ENCODE measurements around the gene RGP1.
A peak's percentile ranks its signal among the peaks of the same experiment; 100 is the strongest.

RGP1 gene

GRCh38 chr9:35792024-35792813, 43.1 kb downstream of the RGP1 start:
- DNase-seq (ENCODE audit: insufficient read length, low spot score) (no peak), FAIRE-seq (no peak)
- TF ChIP-seq SPI1 (IDR thresholded peaks at IDR 0.05; ENCODE audit: low read depth, low read length) (no peak), POLR2AphosphoS5 (IDR thresholded peaks at IDR 0.05; ENCODE audit: low read depth, low read length) (no peak), PAX5 (IDR thresholded peaks at IDR 0.05; ENCODE audit: insufficient read depth, low read length, severe bottlenecking) (no peak), TAF1 (IDR thresholded peaks at IDR 0.05; ENCODE audit: low read depth, low read length) (no peak), POU2F2 (IDR thresholded peaks at IDR 0.05; ENCODE audit: low read depth, low read length) (no peak), POLR2A (IDR thresholded peaks at IDR 0.05; ENCODE audit: low read depth, low read length) (no peak)

GRCh38 chr9:35792826-35793225, 43.7 kb downstream of the RGP1 start:
- DNase-seq (ENCODE audit: insufficient read length, low spot score) (no peak), FAIRE-seq (no peak)
- TF ChIP-seq POLR2AphosphoS5 (IDR thresholded peaks at IDR 0.05; ENCODE audit: low read depth, low read length), result no peak
- TF ChIP-seq TAF1 (IDR thresholded peaks at IDR 0.05; ENCODE audit: low read depth, low read length), result no peak
- no peak for TF ChIP-seq POLR2A (IDR thresholded peaks at IDR 0.05; ENCODE audit: low read depth, low read length)
- TF ChIP-seq PAX5 (IDR thresholded peaks at IDR 0.05; ENCODE audit: insufficient read depth, low read length, severe bottlenecking), result no peak
- no peak for TF ChIP-seq SPI1 (IDR thresholded peaks at IDR 0.05; ENCODE audit: low read depth, low read length)
- no peak for TF ChIP-seq POU2F2 (IDR thresholded peaks at IDR 0.05; ENCODE audit: low read depth, low read length)

GRCh38 chr9:35793461-35793860, 44.4 kb downstream of the RGP1 start:
- FAIRE-seq (no peak), DNase-seq (ENCODE audit: insufficient read length, low spot score) (no peak)
- no peak for TF ChIP-seq POLR2A (IDR thresholded peaks at IDR 0.05; ENCODE audit: low read depth, low read length)
- no peak for TF ChIP-seq POLR2AphosphoS5 (IDR thresholded peaks at IDR 0.05; ENCODE audit: low read depth, low read length)
- TF ChIP-seq PAX5 (IDR thresholded peaks at IDR 0.05; ENCODE audit: insufficient read depth, low read length, severe bottlenecking), result no peak
- no peak for TF ChIP-seq TAF1 (IDR thresholded peaks at IDR 0.05; ENCODE audit: low read depth, low read length)
- no peak for TF ChIP-seq POU2F2 (IDR thresholded peaks at IDR 0.05; ENCODE audit: low read depth, low read length)
- no peak for TF ChIP-seq SPI1 (IDR thresholded peaks at IDR 0.05; ENCODE audit: low read depth, low read length)

GRCh38 chr9:35795695-35796094, 46.6 kb downstream of the RGP1 start:
- no peak for DNase-seq (ENCODE audit: insufficient read length, low spot score)
- FAIRE-seq, result no peak
- TF ChIP-seq SPI1 (IDR thresholded peaks at IDR 0.05; ENCODE audit: low read depth, low read length) (no peak), POU2F2 (IDR thresholded peaks at IDR 0.05; ENCODE audit: low read depth, low read length) (no peak), PAX5 (IDR thresholded peaks at IDR 0.05; ENCODE audit: insufficient read depth, low read length, severe bottlenecking) (no peak), POLR2AphosphoS5 (IDR thresholded peaks at IDR 0.05; ENCODE audit: low read depth, low read length) (no peak), TAF1 (IDR thresholded peaks at IDR 0.05; ENCODE audit: low read depth, low read length) (no peak), POLR2A (IDR thresholded peaks at IDR 0.05; ENCODE audit: low read depth, low read length) (no peak)

GRCh38 chr9:35797311-35798109, 48.4 kb downstream of the RGP1 start:
- FAIRE-seq, result no peak
- no peak for TF ChIP-seq SPI1 (IDR thresholded peaks at IDR 0.05; ENCODE audit: low read depth, low read length)
- TF ChIP-seq POU2F2 (IDR thresholded peaks at IDR 0.05; ENCODE audit: low read depth, low read length), result no peak
- TF ChIP-seq TAF1 (IDR thresholded peaks at IDR 0.05; ENCODE audit: low read depth, low read length), result no peak
- no peak for TF ChIP-seq PAX5 (IDR thresholded peaks at IDR 0.05; ENCODE audit: insufficient read depth, low read length, severe bottlenecking)
- no peak for TF ChIP-seq POLR2A (IDR thresholded peaks at IDR 0.05; ENCODE audit: low read depth, low read length)
- no peak for TF ChIP-seq POLR2AphosphoS5 (IDR thresholded peaks at IDR 0.05; ENCODE audit: low read depth, low read length)
- DNase-seq (ENCODE audit: insufficient read length, low spot score), result no peak

GRCh38 chr9:35798658-35799374, 49.7 kb downstream of the RGP1 start:
- DNase-seq (ENCODE audit: insufficient read length, low spot score), result no peak
- FAIRE-seq, result peak; percentile 78
- TF ChIP-seq POLR2AphosphoS5 (IDR thresholded peaks at IDR 0.05; ENCODE audit: low read depth, low read length) (no peak), PAX5 (IDR thresholded peaks at IDR 0.05; ENCODE audit: insufficient read depth, low read length, severe bottlenecking) (no peak)

- FAIRE-seq, result no peak
- no peak for DNase-seq (ENCODE audit: insufficient read length, low spot score)
- TF ChIP-seq POLR2AphosphoS5 (IDR thresholded peaks at IDR 0.05; ENCODE audit: low read depth, low read length), result no peak
- no peak for TF ChIP-seq SPI1 (IDR thresholded peaks at IDR 0.05; ENCODE audit: low read depth, low read length)
- TF ChIP-seq POU2F2 (IDR thresholded peaks at IDR 0.05; ENCODE audit: low read depth, low read length), result no peak
- no peak for TF ChIP-seq TAF1 (IDR thresholded peaks at IDR 0.05; ENCODE audit: low read depth, low read length)
- no peak for TF ChIP-seq POLR2A (IDR thresholded peaks at IDR 0.05; ENCODE audit: low read depth, low read length)
- TF ChIP-seq PAX5 (IDR thresholded peaks at IDR 0.05; ENCODE audit: insufficient read depth, low read length, severe bottlenecking), result no peak
Observed at GRCh38 chr9:35800530-35800929, 51.4 kb downstream of the RGP1 start.

- FAIRE-seq (no peak), DNase-seq (ENCODE audit: insufficient read length, low spot score) (no peak)
- TF ChIP-seq POLR2A (IDR thresholded peaks at IDR 0.05; ENCODE audit: low read depth, low read length) (no peak), TAF1 (IDR thresholded peaks at IDR 0.05; ENCODE audit: low read depth, low read length) (no peak), PAX5 (IDR thresholded peaks at IDR 0.05; ENCODE audit: insufficient read depth, low read length, severe bottlenecking) (no peak), SPI1 (IDR thresholded peaks at IDR 0.05; ENCODE audit: low read depth, low read length) (no peak), POU2F2 (IDR thresholded peaks at IDR 0.05; ENCODE audit: low read depth, low read length) (no peak), POLR2AphosphoS5 (IDR thresholded peaks at IDR 0.05; ENCODE audit: low read depth, low read length) (no peak)
Observed at GRCh38 chr9:35801328-35802128, 52.4 kb downstream of the RGP1 start.
